Measurements from ENCODE around the gene SLC44A1.

Gene SLC44A1

DNA sequence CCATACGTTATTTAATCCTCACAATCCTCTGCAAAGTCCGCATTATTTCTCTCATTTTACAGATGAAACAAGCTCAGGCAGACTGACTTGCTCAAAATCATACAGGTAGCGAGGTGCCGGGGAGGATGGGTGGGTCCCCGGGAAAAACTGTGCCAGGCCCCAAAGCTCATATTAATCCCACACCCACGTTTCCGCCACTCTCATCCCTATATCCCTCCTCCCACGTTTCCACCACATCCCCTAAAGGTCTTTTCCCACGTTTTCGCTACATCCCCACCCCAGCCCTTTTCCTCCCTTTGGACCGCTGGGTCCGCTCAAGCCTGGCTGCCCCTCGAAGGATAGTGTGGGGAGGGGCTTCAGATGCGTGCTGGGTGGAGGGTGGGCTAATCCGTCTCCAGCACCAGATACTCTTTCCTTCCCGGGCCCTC is 202.9 kb downstream of the SLC44A1 start:
- ATAC-seq = no peak
- no peak for TF ChIP-seq CSDC2 (CRISPR knock-in tag; IDR thresholded peaks at IDR 0.05)
- no peak for TF ChIP-seq ZFP30 (CRISPR knock-in tag; IDR thresholded peaks at IDR 0.05)
- no peak for TF ChIP-seq TCF4 (CRISPR knock-in tag; IDR thresholded peaks at IDR 0.05; ENCODE audit: borderline replicate concordance)
- TF ChIP-seq ZNF565 (CRISPR knock-in tag; conservative IDR thresholded peaks at IDR 0.05; ENCODE audit: low read depth) = no peak
- TF ChIP-seq, protein P1, sequence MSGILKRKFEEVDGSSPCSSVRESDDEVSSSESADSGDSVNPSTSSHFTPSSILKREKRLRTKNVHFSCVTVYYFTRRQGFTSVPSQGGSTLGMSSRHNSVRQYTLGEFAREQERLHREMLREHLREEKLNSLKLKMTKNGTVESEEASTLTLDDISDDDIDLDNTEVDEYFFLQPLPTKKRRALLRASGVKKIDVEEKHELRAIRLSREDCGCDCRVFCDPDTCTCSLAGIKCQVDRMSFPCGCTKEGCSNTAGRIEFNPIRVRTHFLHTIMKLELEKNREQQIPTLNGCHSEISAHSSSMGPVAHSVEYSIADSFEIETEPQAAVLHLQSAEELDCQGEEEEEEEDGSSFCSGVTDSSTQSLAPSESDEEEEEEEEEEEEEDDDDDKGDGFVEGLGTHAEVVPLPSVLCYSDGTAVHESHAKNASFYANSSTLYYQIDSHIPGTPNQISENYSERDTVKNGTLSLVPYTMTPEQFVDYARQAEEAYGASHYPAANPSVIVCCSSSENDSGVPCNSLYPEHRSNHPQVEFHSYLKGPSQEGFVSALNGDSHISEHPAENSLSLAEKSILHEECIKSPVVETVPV (CRISPR knock-in tag; IDR thresholded peaks at IDR 0.05) = no peak
- TF ChIP-seq, protein P2, sequence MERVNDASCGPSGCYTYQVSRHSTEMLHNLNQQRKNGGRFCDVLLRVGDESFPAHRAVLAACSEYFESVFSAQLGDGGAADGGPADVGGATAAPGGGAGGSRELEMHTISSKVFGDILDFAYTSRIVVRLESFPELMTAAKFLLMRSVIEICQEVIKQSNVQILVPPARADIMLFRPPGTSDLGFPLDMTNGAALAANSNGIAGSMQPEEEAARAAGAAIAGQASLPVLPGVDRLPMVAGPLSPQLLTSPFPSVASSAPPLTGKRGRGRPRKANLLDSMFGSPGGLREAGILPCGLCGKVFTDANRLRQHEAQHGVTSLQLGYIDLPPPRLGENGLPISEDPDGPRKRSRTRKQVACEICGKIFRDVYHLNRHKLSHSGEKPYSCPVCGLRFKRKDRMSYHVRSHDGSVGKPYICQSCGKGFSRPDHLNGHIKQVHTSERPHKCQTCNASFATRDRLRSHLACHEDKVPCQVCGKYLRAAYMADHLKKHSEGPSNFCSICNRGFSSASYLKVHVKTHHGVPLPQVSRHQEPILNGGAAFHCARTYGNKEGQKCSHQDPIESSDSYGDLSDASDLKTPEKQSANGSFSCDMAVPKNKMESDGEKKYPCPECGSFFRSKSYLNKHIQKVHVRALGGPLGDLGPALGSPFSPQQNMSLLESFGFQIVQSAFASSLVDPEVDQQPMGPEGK (CRISPR knock-in tag; IDR thresholded peaks at IDR 0.05; ENCODE audit: borderline replicate concordance) = no peak
- no peak for TF ChIP-seq ZNF70 (CRISPR knock-in tag; IDR thresholded peaks at IDR 0.05)
- TF ChIP-seq, protein P3, sequence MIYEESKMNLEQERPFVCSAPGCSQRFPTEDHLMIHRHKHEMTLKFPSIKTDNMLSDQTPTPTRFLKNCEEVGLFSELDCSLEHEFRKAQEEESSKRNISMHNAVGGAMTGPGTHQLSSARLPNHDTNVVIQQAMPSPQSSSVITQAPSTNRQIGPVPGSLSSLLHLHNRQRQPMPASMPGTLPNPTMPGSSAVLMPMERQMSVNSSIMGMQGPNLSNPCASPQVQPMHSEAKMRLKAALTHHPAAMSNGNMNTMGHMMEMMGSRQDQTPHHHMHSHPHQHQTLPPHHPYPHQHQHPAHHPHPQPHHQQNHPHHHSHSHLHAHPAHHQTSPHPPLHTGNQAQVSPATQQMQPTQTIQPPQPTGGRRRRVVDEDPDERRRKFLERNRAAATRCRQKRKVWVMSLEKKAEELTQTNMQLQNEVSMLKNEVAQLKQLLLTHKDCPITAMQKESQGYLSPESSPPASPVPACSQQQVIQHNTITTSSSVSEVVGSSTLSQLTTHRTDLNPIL (CRISPR knock-in tag; IDR thresholded peaks at IDR 0.05; ENCODE audit: low read depth) = no peak
- TF ChIP-seq GLIS3 (CRISPR knock-in tag; IDR thresholded peaks at IDR 0.05) = no peak
- TF ChIP-seq ESRRG (CRISPR knock-in tag; IDR thresholded peaks at IDR 0.05) = no peak
- no peak for TF ChIP-seq PPARA (CRISPR knock-in tag; IDR thresholded peaks at IDR 0.05; ENCODE audit: borderline replicate concordance)
- no peak for TF ChIP-seq TSHZ2 (CRISPR knock-in tag; IDR thresholded peaks at IDR 0.05)
- no peak for TF ChIP-seq OSR1 (CRISPR knock-in tag; IDR thresholded peaks at IDR 0.05)
- TF ChIP-seq, protein P4, sequence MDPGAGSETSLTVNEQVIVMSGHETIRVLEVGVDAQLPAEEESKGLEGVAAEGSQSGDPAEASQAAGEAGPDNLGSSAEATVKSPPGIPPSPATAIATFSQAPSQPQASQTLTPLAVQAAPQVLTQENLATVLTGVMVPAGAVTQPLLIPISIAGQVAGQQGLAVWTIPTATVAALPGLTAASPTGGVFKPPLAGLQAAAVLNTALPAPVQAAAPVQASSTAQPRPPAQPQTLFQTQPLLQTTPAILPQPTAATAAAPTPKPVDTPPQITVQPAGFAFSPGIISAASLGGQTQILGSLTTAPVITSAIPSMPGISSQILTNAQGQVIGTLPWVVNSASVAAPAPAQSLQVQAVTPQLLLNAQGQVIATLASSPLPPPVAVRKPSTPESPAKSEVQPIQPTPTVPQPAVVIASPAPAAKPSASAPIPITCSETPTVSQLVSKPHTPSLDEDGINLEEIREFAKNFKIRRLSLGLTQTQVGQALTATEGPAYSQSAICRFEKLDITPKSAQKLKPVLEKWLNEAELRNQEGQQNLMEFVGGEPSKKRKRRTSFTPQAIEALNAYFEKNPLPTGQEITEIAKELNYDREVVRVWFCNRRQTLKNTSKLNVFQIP (CRISPR knock-in tag; IDR thresholded peaks at IDR 0.05; ENCODE audit: borderline replicate concordance, low read depth) = no peak
- no peak for TF ChIP-seq ZFP3 (CRISPR knock-in tag; IDR thresholded peaks at IDR 0.05)
- no peak for TF ChIP-seq TOX (CRISPR knock-in tag; IDR thresholded peaks at IDR 0.05; ENCODE audit: borderline replicate concordance)
- no peak for TF ChIP-seq BACH2 (CRISPR knock-in tag; IDR thresholded peaks at IDR 0.05; ENCODE audit: borderline replicate concordance)
- TF ChIP-seq ZC3H10 (CRISPR knock-in tag; IDR thresholded peaks at IDR 0.05) = no peak

DNA sequence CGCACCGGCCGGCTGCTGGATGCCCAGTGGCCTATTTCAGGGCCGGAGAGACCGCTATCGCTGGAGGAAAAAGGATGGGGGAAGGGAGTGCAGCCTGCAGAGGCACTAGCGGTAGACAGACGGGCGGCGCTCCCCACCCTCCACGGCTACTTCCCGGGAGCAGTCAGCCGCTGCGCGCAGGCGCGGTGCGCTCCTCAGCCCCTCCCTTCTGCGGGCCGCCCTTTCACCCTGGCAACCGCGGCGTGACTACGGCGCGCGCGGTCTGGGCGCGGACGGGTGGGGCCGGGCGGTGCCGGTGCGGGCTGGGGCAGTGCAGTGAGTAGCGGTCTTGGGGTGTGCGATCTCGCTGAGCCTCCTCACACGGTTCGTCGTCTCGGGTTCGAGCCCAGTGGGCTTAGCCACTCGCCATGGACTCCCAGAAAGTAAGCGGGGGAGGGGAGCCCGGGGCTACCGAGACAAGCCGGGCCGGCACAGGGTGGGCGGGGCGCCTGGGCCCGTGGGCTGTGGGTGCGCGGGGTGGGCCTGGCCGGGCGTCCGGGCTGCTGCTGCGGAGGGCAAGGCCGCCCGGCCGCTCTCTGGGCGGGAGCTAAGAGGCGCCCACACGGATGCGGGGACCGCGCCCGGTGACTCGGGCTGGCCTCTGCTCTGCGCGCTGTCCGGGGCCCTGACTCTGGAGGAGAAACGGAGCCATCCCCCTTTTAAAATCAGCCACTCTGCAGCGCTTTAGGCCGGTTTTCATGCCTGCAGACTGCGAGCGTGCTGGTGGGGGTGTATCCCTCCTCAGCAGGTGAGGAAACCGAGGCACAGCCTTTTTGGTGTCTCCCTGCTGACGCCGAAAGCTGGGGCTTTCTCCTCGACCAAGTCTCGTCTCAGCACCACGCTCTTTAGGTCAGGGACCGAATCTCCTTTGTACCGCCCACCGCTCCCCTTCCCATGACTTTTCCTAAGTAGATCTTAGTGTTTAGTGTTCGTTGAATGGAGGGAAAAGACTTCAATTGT is 203.7 kb downstream of the SLC44A1 start, which contains the start of gene FSD1L:
Gene FSD1L (plus strand): TSS at position 221 of the 999 bp plus-strand sequence. CDS start 187 bp downstream, at position 408.
- peak; percentile 91 for ATAC-seq
- TF ChIP-seq TCF4 (CRISPR knock-in tag; IDR thresholded peaks at IDR 0.05; ENCODE audit: borderline replicate concordance) (no peak), CSDC2 (CRISPR knock-in tag; IDR thresholded peaks at IDR 0.05) (no peak), ZNF70 (CRISPR knock-in tag; IDR thresholded peaks at IDR 0.05) (no peak), ZNF8 (CRISPR knock-in tag; IDR thresholded peaks at IDR 0.05) (no peak), ZFP3 (CRISPR knock-in tag; IDR thresholded peaks at IDR 0.05) (no peak), SNAI2 (CRISPR knock-in tag; IDR thresholded peaks at IDR 0.05) (no peak), ZFP30 (CRISPR knock-in tag; IDR thresholded peaks at IDR 0.05) (no peak), PPARA (CRISPR knock-in tag; IDR thresholded peaks at IDR 0.05; ENCODE audit: borderline replicate concordance) (no peak), OSR1 (CRISPR knock-in tag; IDR thresholded peaks at IDR 0.05) (no peak)

Measured in SK-N-SH treated with all-trans-retinoic acid at 6 μM for 48 hours (cell line).